Trophoblast cell (in vitro differentiated cells and primary cell): Measurements from ENCODE around the gene GMCL1.

Source experiments
- DNase-seq, 2 donors: peaks; one replicate each; pipeline ENCODE4 v3.0.0-alpha.2; 2016
- H2AFZ ChIP-seq: 2 replicates; pipeline ENCODE4 v1.6.1; 2013; ENCODE audit warnings: low read length, moderate library complexity, mild to moderate bottlenecking; ENCODE audit not compliant: insufficient read depth, poor library complexity
- H2AK5ac ChIP-seq: 2 replicates; pipeline ENCODE4 v1.6.1; 2013; ENCODE audit warnings: mild to moderate bottlenecking, low read length
- H2BK120ac ChIP-seq: 2 replicates; pipeline ENCODE4 v1.6.1; 2013; ENCODE audit warnings: low read length, mild to moderate bottlenecking, moderate library complexity; ENCODE audit not compliant: insufficient read depth, poor library complexity
- H2BK12ac ChIP-seq: 2 replicates; pipeline ENCODE4 v1.6.1; 2013; ENCODE audit warnings: mild to moderate bottlenecking, low read length, moderate library complexity
- H2BK5ac ChIP-seq: 2 replicates; pipeline ENCODE4 v1.6.1; 2013; ENCODE audit warnings: low read length, low read depth, moderate library complexity, mild to moderate bottlenecking; ENCODE audit not compliant: poor library complexity
- H3K14ac ChIP-seq: 2 replicates; pipeline ENCODE4 v1.6.1; 2013; ENCODE audit warnings: mild to moderate bottlenecking, low read length
- H3K18ac ChIP-seq: 2 replicates; pipeline ENCODE4 v1.6.1; 2013; ENCODE audit warnings: mild to moderate bottlenecking, low read length
- H3K23ac ChIP-seq: 2 replicates; pipeline ENCODE4 v1.6.1; 2013; ENCODE audit warnings: low read length
- H3K27ac ChIP-seq: 2 replicates; pipeline ENCODE4 v1.5.1; 2013; ENCODE audit warnings: low read depth, mild to moderate bottlenecking, inconsistent platforms, low read length, moderate library complexity
- H3K27me3 ChIP-seq: 2 replicates; pipeline ENCODE4 v1.6.1; 2013; ENCODE audit warnings: inconsistent platforms, mild to moderate bottlenecking, low read length, moderate library complexity; ENCODE audit not compliant: insufficient read depth
- H3K36me3 ChIP-seq, 2 experiments: 1 replicate in 1 of 2; 2 replicates in 1 of 2; pipeline ENCODE4 v1.6.1; 2013; ENCODE audit warnings: low read length in 2 of 2, mild to moderate bottlenecking in 2 of 2, moderate library complexity in 1 of 2; ENCODE audit not compliant: insufficient read depth in 2 of 2, control insufficient read depth in 1 of 2
- H3K4ac ChIP-seq: 2 replicates; pipeline ENCODE4 v1.6.1; 2013; ENCODE audit warnings: low read depth, mild to moderate bottlenecking, low read length, moderate library complexity
- H3K4me1 ChIP-seq, 2 experiments: 1 replicate in 1 of 2; 2 replicates in 1 of 2; pipeline ENCODE4 v1.6.1; 2013; ENCODE audit warnings: low read length in 2 of 2, mild to moderate bottlenecking in 2 of 2, moderate library complexity in 1 of 2; ENCODE audit not compliant: insufficient read depth in 2 of 2, control insufficient read depth in 1 of 2
- H3K4me2 ChIP-seq: 2 replicates; pipeline ENCODE4 v1.6.1; 2013; ENCODE audit warnings: inconsistent platforms, mild to moderate bottlenecking, low read length, moderate library complexity
- H3K4me3 ChIP-seq: 2 replicates; pipeline ENCODE4 v1.5.1; 2013; ENCODE audit warnings: mild to moderate bottlenecking, low read depth, low read length, inconsistent platforms
- H3K79me1 ChIP-seq: one replicate; pipeline ENCODE4 v1.6.1; 2013; ENCODE audit warnings: low read length
- H3K79me2 ChIP-seq: 2 replicates; pipeline ENCODE4 v1.6.1; 2013; ENCODE audit warnings: low read length, mild to moderate bottlenecking; ENCODE audit not compliant: control insufficient read depth, insufficient read depth, poor library complexity
- H3K9ac ChIP-seq: 2 replicates; pipeline ENCODE4 v1.6.1; 2013; ENCODE audit warnings: mild to moderate bottlenecking, low read length
- H3K9me3 ChIP-seq: 2 replicates; pipeline ENCODE4 v1.6.1; 2013; ENCODE audit warnings: low read depth, mild to moderate bottlenecking, control low read depth, inconsistent platforms, low read length; ENCODE audit not compliant: insufficient read depth
- H4K12ac ChIP-seq: 2 replicates; pipeline ENCODE4 v1.6.1; 2013; ENCODE audit warnings: low read depth, mild to moderate bottlenecking, low read length, moderate library complexity
- H4K8ac ChIP-seq: 2 replicates; pipeline ENCODE4 v1.6.1; 2013; ENCODE audit warnings: low read depth, mild to moderate bottlenecking, low read length, moderate library complexity
- H4K91ac ChIP-seq: one replicate; pipeline ENCODE4 v1.6.1; 2013; ENCODE audit warnings: low read depth, mild to moderate bottlenecking, low read length, moderate library complexity
- WGBS: extraction: QIAGEN DNeasy Blood & Tissue Kit; methylation state at CpG from one replicate; pipeline ENCODE4 v1.1.7; 2013; ENCODE audit warnings: missing lambda C conversion rate; ENCODE audit not compliant: insufficient read length, insufficient coverage; ENCODE audit errors: extremely low coverage; 5-methylcytosine and 5-hydroxymethylcytosine counted together

The GMCL1 gene

GRCh38 chr2:69816923-69817542 is 12.4 kb upstream of the GMCL1 start:
- WGBS: no CpG with 5 or more reads among the region's 3 CpGs
- Histone ChIP-seq H4K12ac (no peak overlapping the region), H3K4me1 (no peaks in the 10 kb centered on the region), H3K4me2 (no peak overlapping the region), H3K9me3 (no peaks in the 10 kb centered on the region), H3K27ac (no peak overlapping the region), H3K27me3 (no peaks in the 10 kb centered on the region), H3K14ac (no peak overlapping the region), H3K4me3 (no peak overlapping the region), H3K23ac (no peak overlapping the region), H3K36me3 (peaks cover 16 to 22% of the 10 kb centered on the region in 2 experiments), H3K9ac (no peak overlapping the region), H3K4ac (no peak overlapping the region), H2AK5ac (no peak overlapping the region), H2BK5ac (no peak overlapping the region), H2BK12ac (no peak overlapping the region), H4K8ac (no peak overlapping the region), H2AFZ (no peak overlapping the region), H3K79me1 (no peaks in the 10 kb centered on the region), H3K18ac (no peak overlapping the region), H4K91ac (no peak overlapping the region), H3K79me2 (no peaks in the 10 kb centered on the region), H2BK120ac (no peak overlapping the region)
- DNase-seq: peak; percentile 86 to 98

GRCh38 chr2:69817729-69818501 is 11.5 kb upstream of the GMCL1 start:
- no peaks in the 10 kb centered on the region for H3K79me1 ChIP-seq
- H3K4ac ChIP-seq: no peak overlapping the region
- peaks cover 14 to 17% of the 10 kb centered on the region in 2 experiments for H3K36me3 ChIP-seq
- no peak overlapping the region for H2AK5ac ChIP-seq
- H3K18ac ChIP-seq: no peak overlapping the region
- H4K91ac ChIP-seq: no peak overlapping the region
- H4K12ac ChIP-seq: no peak overlapping the region
- H3K9me3 ChIP-seq: no peaks in the 10 kb centered on the region
- no peak overlapping the region for H3K27ac ChIP-seq
- no peak overlapping the region for H2BK12ac ChIP-seq
- H3K4me1 ChIP-seq: no peaks in the 10 kb centered on the region
- H3K27me3 ChIP-seq: no peaks in the 10 kb centered on the region
- WGBS: no CpG with 5 or more reads among the region's 4 CpGs
- no peak overlapping the region for H4K8ac ChIP-seq
- H2AFZ ChIP-seq: no peak overlapping the region
- peak in 1 of 2 donors; percentile 43 for DNase-seq
- H3K4me3 ChIP-seq: no peak overlapping the region
- H3K9ac ChIP-seq: no peak overlapping the region
- H3K79me2 ChIP-seq: no peaks in the 10 kb centered on the region
- no peak overlapping the region for H3K4me2 ChIP-seq
- no peak overlapping the region for H2BK120ac ChIP-seq
- no peak overlapping the region for H2BK5ac ChIP-seq
- no peak overlapping the region for H3K14ac ChIP-seq
- no peak overlapping the region for H3K23ac ChIP-seq

- Histone ChIP-seq H2AFZ (no peak overlapping the region), H4K91ac (no peak overlapping the region), H2BK12ac (no peak overlapping the region), H3K9me3 (no peaks in the 10 kb centered on the region), H2BK5ac (no peak overlapping the region), H4K8ac (peak overlapping the region; percentile 26), H3K18ac (no peak overlapping the region), H3K9ac (no peak overlapping the region), H3K79me2 (peaks cover 10% of the 10 kb centered on the region), H2BK120ac (no peak overlapping the region), H3K4me3 (no peak overlapping the region), H3K23ac (peak overlapping the region; percentile 11), H3K4ac (no peak overlapping the region), H3K4me2 (no peak overlapping the region), H3K4me1 (peaks cover 0 to 2% of the 10 kb centered on the region in 2 experiments), H3K14ac (no peak overlapping the region), H2AK5ac (no peak overlapping the region), H3K27ac (no peak overlapping the region), H3K79me1 (peaks cover 9% of the 10 kb centered on the region), H3K36me3 (peaks cover 0 to 2% of the 10 kb centered on the region in 2 experiments), H4K12ac (no peak overlapping the region), H3K27me3 (no peaks in the 10 kb centered on the region)
- DNase-seq: no peak
- WGBS: no CpG with 5 or more reads among the region's 9 CpGs
Measured at GRCh38 chr2:69827796-69828540, 1.5 kb upstream of the GMCL1 start.

- Histone ChIP-seq H3K4ac (peak overlapping the region; percentile 25), H3K14ac (peak overlapping the region; percentile 52), H2AK5ac (peak overlapping the region; percentile 42), H3K4me1 (peaks cover 0 to 2% of the 10 kb centered on the region in 2 experiments), H3K4me2 (peak overlapping the region; percentile 83), H3K27me3 (no peaks in the 10 kb centered on the region), H3K9me3 (no peaks in the 10 kb centered on the region), H4K12ac (peak overlapping the region; percentile 46), H3K79me1 (peaks cover 9% of the 10 kb centered on the region), H3K36me3 (peaks cover 0 to 2% of the 10 kb centered on the region in 2 experiments), H3K18ac (peak overlapping the region; percentile 25), H3K9ac (peak overlapping the region; percentile 89), H3K23ac (no peak overlapping the region), H3K4me3 (peak overlapping the region; percentile 80), H3K27ac (peak overlapping the region; percentile 85), H4K91ac (peak overlapping the region; percentile 62), H4K8ac (peak overlapping the region; percentile 85), H2BK5ac (peak overlapping the region; percentile 38), H2BK120ac (peak overlapping the region; percentile 27), H2AFZ (peak overlapping the region; percentile 94), H3K79me2 (peaks cover 10% of the 10 kb centered on the region), H2BK12ac (no peak overlapping the region)
- DNase-seq: no peak
- WGBS: no CpG with 5 or more reads among the region's 7 CpGs
Measured at GRCh38 chr2:69828938-69829255, 563 bp upstream of the GMCL1 start.
